ENCODE measurements around the gene PGA4.
"Not testable (repeated sequence)": the region's sequence is repeated elsewhere in the genome, so short reads cannot be mapped to it uniquely, and the experiment has no call there.

The PGA4 gene

GRCh38 chr11:61252332-61252731, 30.2 kb downstream of the PGA4 start:
- not testable (repeated sequence) for DNase-seq

DNA sequence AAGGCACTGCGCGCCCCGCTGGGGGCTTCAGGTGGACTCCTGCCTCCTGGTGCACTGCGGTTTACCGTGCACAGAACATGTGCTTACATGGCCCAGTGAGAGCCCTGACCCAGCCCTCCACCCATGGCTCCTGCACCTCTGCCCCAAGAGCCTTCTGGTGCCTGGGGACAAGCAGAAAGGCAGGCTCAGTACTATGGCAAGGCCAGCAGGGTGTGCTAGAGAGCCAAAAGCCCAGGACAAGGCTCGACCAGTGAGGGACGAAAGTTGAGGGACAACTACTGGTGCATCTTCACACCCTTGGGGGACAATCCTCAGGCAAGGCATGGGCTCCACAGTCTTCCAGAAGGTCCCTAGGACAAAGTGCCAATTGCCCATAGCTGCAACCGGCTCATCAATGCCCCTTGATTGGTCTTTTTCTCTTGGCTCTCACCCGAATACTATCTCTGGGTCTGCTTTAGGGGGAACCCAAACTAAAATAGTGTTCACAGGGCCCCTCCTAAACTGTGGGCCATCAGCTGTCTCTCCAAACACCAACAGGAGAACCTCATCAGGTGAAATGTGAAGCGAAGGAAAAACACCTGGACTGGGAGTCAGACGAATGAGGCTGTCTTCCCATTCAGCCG, 32.4 kb downstream of the PGA4 start:
- DNase-seq: peak; percentile 89

- peak; percentile 48 for DNase-seq
Observed at GRCh38 chr11:61256710-61257482, 34.7 kb downstream of the PGA4 start.

DNA sequence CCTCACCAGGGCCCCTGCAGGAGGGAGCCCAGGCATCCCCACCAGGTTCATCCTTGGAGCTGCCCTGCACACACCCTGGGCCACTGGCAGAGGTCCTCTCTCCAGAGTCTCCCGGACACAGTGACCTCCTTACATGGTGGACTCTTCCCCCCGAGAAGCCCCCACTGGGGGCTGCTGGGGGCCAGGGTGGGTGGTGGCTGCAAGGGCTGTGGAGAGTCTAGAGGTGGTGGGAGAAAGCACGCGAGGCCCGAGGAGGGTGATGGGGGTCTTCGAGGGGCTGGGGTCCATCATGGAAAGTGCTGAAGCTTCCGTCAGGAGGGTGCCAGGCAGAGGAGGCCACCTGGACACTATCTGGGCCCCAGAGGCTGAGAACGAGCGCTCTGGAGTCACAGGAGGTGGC, 36.4 kb downstream of the PGA4 start:
- DNase-seq: no peak

DNA sequence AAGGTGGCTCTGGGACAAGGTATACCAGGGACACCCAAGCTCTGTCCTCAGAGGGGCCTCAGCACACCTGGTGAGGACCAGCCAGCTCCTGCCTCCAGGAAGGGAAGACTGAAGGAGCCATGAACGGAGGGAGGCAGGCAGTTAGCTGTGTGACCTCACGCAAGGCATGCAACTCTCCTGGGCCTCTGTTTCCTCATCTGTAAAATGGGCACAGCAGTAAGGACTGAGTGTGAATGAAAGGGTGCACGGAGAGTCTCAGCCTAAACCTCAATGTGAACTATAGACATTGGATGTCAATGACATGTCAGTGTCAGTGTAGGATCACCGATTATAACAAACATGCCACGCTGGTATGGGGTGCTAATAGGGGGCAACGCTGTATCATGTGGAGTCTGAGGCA, 37.2 kb downstream of the PGA4 start:
- DNase-seq: no peak

DNA sequence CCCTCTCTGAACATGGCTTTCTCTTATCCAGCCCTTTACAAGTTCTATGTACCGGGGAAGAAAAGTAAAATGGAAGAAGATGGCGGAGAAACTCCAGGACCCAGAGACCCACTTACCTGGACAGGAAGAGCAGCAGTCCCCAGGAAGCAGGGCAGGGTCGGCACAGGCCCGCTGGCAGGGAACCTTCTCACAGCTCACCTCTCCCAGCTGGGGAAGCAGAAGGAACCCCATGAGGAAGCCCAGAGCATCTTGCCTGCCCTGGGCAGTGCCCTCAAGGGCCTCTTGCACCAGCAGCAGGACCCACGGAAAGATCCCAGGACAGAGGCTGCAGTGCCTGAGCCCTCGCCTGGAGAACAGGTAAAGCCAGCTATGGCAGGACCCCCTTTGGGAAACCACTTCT, 42.2 kb downstream of the PGA4 start:
- no peak for DNase-seq

DNA sequence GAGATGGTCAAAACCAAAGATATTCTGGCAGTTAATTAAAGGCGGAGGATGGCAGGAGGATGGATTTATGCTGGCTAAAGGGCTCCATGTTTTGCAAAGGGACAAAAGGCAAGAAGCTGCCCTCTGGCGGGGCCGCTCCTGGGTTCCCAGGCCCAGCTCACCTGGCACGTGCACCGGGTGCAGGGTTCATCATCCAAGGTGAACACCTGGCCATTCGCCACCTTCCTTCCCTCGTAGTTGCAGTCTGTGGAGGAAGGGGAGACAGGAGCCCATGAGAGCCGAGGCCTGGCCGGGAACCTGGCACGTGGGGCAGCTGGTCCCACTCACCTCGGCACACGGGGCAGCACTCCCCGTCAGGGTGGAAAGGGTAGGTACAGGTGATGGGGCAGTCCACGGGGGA, 42.6 kb downstream of the PGA4 start:
- DNase-seq: no peak

- no peak for DNase-seq
Observed at GRCh38 chr11:61265357-61265756, 43.2 kb downstream of the PGA4 start.

DNA sequence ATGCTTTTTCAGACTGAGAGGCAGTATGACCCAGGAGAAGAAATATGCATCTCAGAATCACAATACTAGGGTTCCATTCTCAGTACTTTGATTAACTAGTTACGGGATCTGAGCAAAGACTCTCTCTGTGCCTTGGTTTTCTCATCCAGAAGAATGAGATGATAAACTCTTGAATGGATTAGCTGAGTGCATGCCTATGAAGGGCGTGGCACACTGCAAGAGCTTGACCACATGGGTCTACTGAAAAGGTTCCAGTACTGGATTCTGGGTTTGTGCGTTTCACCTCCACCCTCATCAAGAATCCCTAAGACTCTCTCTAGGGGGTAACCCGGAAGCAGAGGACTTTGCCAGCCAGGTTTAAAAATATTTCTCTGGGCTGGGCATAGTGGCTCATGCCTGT, 44.5 kb downstream of the PGA4 start:
- DNase-seq: no peak

- peak; percentile 55 for DNase-seq
Observed at GRCh38 chr11:61267437-61267841, 45.3 kb downstream of the PGA4 start.

- no peak for DNase-seq
Observed at GRCh38 chr11:61268588-61269250, 46.6 kb downstream of the PGA4 start.

GRCh38 chr11:61270354-61271076, 48.4 kb downstream of the PGA4 start:
- DNase-seq: no peak

DNA sequence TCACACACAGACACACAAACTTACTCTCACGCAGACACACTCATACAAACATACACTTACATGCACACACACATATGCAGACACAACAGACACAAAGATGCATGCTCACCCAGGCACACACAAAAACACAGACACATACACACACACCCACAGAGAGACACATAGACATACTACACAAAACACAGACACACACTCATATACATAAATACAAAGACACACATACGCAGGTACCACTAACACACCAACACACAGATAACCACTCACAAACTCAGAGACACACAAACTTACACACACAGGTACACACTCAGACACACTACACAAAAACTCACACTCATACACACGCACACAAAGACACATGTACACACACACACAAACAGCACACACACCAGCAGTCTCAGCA, 50.6 kb downstream of the PGA4 start:
- peak; percentile 0 for DNase-seq

DNA sequence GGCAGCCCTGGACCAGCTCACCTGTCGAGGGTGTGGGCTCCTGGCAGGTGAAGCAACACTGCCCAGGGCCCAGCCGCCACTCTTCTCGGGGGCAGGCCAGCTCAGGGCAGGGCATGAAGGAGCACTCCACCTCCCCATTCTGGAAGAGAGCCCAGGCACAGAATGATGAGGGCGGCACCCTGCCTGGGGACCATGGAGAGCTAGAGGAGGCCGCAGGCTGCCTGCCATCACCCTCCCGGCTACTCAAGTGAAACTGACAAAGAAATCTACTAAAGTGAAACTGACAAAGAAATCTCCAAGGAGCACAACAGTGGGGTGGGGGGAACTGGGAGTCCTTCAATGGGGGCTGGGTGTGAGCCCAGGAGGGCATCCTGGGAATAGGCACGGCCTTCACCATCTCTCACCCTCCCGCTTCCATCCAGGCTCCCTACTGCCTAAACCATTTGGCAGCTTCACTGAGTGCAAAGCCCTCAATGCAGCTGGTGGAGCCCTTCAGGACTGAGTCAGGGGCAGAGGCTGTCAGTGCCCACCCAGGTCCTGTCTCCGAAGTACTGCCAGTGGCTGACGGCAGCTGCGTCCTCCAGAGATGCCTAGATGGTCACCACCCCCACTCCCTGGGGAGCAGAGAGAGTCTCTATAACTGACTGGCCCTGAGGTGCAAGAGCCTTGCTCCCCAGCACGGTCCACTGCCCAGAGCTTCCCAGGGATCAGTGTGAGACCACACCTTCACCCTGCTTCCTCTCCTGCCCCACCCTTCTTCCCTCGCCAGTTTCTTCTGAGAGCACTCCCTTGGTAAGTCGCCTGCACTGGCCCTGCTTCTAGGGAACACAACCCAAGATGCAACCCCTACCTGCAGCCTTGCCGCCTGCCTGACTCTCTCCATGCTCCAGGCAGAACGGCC, 51.3 kb downstream of the PGA4 start:
- DNase-seq: peak; percentile 5

- no peak for DNase-seq
Observed at GRCh38 chr11:61274084-61274483, 51.9 kb downstream of the PGA4 start.

- no peak for DNase-seq
Observed at GRCh38 chr11:61275191-61275590, 53.0 kb downstream of the PGA4 start.

- DNase-seq: no peak
Observed at GRCh38 chr11:61277186-61278000, 55.2 kb downstream of the PGA4 start.

DNA sequence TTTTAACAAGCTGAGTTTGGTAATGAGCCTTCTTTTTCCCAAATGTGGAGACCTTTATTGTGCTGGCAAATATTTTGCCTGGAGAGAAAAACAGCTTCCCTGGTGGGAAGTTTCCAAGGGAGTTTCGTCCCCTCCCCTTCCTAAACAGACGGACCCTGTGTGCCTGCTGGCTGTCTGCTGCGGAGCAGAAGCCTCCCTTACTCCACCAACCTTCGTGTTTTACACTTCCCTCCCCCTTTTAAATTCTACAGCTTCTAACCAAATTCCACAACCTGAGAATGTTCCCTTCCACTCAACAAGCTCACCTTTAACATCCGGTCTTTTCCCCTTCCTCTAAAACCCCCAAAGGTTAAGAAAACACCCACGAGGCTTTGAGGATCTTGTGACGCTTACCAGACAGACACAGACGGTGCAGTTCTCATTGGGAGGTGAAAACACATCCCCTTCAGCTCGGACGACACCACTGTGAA, 55.9 kb downstream of the PGA4 start:
- no peak for DNase-seq

DNA sequence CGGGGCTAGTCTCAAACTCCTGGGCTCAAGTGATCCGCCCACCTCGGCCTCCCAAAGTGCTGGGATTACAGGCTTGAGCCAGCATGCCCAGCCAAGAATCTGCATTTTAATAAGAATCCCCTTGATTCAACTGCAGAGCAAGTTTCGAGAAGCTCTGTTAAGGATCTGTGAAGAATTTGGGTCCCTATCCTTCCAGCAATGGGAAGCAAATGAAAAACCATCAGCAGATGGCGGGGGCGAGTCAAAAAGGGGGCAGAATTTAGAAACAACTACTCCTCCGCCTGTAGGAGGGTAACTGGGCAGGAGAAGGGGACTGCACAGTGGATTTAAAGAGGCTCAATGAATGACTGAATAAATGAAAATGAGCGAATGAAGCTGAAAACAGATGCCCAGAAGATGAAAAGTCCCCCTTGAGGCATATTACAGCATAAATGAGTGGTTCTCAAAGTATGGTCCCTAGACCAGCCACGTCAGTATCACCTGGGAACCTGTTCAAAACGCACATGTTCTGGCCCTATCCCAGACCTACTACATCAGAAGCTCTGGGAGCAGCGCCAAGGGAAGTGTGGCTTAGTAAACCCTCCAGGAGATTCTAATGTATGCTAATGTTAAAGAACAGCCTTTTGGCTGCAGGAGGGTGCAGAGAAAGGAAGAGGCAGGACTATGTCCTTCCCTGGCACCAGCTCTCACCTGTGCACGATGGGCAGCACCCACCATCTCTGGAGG, 58.0 kb downstream of the PGA4 start:
- DNase-seq: no peak

DNA sequence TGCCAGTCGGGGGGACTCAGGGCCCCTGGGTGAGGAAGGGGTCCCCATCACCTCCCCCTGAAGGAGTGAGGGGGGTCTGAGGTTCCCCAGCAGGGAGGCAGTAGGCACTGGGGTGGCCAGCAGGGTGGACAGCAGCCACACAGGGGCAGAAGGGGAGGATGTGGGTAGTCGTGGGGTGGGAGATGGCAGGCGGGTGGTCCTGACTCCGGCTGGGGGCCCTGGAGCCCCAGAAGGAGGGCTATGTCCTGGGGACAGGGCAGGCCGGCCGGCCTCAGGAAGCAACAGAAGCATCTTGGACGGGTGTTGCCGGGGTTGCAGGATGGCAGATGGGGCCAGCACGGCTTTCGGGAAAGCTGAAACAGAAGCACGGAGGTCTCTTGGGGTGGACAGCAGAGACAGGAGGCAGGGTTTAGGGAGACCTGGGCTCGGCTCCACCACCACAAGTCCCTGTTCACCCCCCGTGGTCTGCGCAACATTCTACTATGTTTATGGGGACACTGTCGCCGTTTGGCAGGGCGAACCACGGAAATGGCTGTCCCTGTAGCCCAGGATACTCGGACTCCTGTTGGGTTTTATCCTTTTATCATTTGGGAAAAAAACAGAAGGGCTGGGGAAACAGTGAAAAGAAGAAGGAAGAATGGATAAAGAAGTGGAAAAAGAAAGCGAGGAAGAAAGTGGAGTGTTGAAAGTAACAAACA, 58.9 kb downstream of the PGA4 start:
- no peak for DNase-seq
